Heart left ventricle (tissue), 13 donors: Measurements from ENCODE around the gene ANKRD40.

Source experiments
- CTCF ChIP-seq, 12 donors: fragments of 200-600 bp; sonication (generic) in 4 of 12; IDR thresholded peaks; one replicate each; pipeline versions ENCODE4 v1.5.0 to v1.8.0; 2018 to 2022; ENCODE audit warnings: antibody characterized with exemption in 12 of 12, mild to moderate bottlenecking in 5 of 12
- POLR2A ChIP-seq, 2 donors: fragments of 450-650 bp; IDR thresholded peaks; one replicate each; pipeline ENCODE4 v1.6.1; 2017; ENCODE audit warnings: antibody characterized with exemption in 2 of 2, mild to moderate bottlenecking in 2 of 2, moderate library complexity in 2 of 2
- donor health status: ischemic (EF 13 %, LVEDD 7.1; RV severe dilation, severe dysfunction).
- donor health status: DM: no; HTN: yes; CAD: no.
- donor health status: DM: no; HTN: no; CAD: no.
- donor health status: ischemic (EF 25% LVEDD 6.9; RV normal size, moderate dysfunction).
- donor health status: ischemic (EF 25% LVEDD 5.7; RV mildly dilated, moderate dysfunction).
- donor health status: ischemic (EF 35%, LVEDD 5.7; RV mildly dilated, moderate dysfunction).
- donor health status: nonischemic (EF 11% LVEDD 7.7; RV severe dilation, severe dysfunction).
- donor health status: DM: yes; HTN: yes; CAD: no.
- donor health status: PGD.
- donor health status: ischemic (EF 29% LVEDD 5.4; RV normal size, mild dysfunction).
- donor health status: nonischemic (EF 23%, LVEDD 6.1; RV moderate dilation, normal function).

GRCh38 chr17:50689251-50689650 lies 18.5 kb downstream of the ANKRD40 start:
- no peak for TF ChIP-seq CTCF (IDR thresholded peaks at IDR 0.05)
- no peak for TF ChIP-seq POLR2A (IDR thresholded peaks at IDR 0.05)
